HG02852 (cell line): Measurements from ENCODE around the gene LTC4S.

Experiments used
- ATAC-seq: cut with Tn5 transposase; IDR thresholded peaks from one replicate; pipeline ENCODE4 v1.9.1; 2021; ENCODE audit warnings: mild to moderate bottlenecking, moderate library complexity; ENCODE audit not compliant: unreplicated experiment

LTC4S gene

GRCh38 chr5:179840766-179841165 is 47.0 kb downstream of the LTC4S start:
- no peak for ATAC-seq

DNA sequence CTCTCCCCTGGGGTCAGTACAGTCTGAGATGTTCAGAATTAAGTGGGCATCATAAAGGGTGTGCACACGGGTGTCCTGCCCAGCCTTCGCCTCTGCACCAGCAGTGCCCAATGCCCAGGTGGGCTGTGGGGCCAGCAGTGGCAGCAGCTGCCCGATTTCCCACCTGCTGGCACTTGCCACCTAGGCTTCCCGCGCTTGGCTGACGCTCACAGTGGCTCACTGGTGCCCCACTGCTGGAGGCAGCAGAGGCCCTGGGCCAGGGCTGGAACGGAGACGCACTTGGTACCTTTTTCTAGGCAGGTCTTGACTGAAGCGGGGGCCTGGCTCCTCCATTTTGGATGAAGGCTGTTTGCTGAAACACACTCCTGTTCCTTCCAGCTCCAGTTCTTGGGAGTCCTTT is 47.8 kb downstream of the LTC4S start:
- no peak for ATAC-seq
